NCI-H2227 (cell line): ENCODE data around the gene ARHGAP30.
"Not testable (repeated sequence)": the region's sequence is repeated elsewhere in the genome, so short reads cannot be mapped to it uniquely, and the experiment has no call there.

Experiments used
- DNase-seq: peaks from one replicate; lab custom pipeline; 2025; ENCODE audit not compliant: unreplicated experiment; lab: John Stamatoyannopoulos, UW

The ARHGAP30 gene

DNA sequence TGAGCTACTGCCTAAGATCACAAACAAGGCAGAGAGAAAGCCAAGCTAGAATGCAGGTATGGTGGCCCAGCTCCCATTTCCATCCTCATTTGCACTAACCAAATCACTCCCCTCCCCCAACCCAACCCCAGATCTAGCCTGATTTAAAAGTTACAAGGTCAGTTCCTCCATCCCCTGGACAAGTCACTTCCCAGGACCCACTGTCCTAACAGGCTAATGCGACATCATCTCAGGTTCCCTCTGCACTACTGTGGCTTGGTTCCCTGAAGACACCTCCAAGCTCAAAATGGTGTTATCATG is 51.1 kb downstream of the ARHGAP30 start:
- no peak for DNase-seq

DNA sequence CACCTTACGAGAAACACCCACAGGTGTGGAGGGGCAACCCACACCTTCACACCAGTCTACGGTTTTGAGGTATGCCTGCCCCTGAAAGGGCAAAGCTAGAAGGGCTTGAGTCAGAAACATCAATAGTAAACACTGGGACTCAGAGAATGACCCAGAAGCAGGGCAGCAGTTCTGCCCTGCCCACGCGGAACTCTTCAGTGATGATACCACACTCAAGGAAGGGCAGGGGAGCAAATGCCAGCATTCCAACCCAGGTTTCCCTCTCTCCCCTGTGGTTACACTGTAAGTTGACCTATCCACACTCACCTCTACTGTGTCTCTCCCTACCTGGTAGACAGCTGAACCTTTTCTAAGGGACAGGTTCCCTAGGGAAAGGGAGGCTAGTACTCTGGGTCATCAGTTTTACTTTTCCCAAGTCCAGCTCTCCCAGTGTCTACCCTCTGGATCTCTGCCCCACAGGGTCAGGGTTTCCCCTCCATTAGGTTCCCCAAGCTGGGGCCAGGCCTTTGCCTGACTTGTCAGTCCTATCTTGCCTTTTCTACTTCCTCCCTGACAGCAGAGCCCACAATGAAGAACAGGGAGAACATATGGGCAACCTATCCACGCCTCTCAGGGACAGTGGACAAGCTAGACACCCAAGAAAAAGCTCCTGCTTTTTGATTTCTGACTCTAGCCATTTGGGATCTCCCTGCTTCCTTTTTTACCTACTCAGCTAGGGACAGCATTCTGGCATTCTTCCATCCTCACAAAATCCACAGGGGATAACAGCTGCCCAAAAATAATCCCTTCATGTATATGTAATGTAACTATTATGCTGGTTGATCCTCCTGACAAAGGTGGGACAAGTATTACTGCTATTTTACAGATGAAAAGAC is 51.7 kb downstream of the ARHGAP30 start:
- DNase-seq, result no peak

DNA sequence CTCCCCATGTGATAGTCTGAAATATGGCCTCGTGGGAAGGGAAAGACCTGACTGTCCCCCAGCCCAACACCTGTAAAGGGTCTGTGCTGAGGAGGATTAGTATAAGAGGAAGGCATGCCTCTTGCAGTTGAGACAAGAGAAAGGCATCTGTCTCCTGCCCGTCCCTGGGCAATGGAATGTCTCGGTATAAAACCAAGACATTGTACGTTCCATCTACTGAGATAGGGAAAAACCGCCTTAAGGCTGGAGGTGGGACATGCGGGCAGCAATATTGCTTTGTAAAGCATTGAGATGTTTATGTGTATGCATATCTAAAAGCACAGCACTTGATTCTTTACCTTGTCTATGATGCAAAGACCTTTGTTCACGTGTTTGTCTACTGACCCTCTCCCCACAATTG is 52.5 kb downstream of the ARHGAP30 start:
- DNase-seq, result not testable (repeated sequence)

DNA sequence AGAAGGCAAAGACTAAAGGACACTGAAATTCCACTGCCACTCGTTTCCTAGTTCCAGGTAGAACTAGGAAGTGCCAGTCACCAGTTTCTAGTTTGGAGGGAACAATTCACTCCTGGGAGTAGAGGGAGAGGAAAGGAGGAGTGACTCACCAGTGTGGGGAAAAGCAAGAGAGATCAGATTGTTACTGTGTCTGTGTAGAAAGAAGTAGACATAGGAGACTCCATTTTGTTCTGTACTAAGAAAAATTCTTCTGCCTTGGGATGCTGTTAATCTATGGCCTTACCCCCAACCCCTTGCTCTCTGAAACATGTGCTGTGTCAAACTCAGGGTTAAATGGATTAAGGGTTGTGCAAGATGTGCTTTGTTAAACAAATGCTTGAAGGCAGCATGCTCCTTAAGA is 53.0 kb downstream of the ARHGAP30 start:
- DNase-seq, result not testable (repeated sequence)

DNA sequence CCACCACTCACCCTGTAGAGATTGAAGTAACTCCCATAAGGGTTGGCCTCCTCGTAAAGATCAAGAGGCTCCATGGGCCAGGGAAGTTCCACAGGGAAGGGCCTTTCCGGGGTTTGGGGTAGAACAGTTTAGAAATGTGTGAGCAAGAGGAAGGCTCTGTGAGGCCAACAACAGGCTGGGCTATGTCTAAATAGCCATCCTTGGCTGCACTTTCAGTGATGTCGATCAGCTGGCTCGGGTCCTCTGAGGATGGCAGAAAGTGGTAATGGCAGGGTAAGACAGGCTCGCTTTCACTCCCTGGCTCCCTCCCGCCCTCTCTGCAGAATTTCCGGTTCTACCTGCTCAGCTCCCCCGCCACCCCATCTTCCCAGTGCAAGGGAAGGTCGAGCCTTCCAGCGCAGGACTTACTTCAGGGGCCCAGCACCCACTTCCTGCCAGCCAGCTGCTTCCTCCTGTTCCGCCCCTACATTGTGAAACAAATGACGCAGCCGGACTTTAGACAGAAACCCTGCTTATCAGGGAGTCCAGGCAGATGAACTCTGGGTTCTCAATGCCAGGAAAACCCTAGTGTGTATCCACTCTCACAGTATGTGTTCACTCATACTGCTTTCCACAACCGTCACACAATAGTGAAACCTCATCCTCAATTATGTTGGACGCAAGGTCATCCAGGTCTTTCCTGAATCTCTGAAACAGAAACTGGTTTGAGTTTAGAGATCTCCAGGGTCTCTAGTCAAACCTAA is 56.0 kb downstream of the ARHGAP30 start:
- DNase-seq, result peak; percentile 73

DNA sequence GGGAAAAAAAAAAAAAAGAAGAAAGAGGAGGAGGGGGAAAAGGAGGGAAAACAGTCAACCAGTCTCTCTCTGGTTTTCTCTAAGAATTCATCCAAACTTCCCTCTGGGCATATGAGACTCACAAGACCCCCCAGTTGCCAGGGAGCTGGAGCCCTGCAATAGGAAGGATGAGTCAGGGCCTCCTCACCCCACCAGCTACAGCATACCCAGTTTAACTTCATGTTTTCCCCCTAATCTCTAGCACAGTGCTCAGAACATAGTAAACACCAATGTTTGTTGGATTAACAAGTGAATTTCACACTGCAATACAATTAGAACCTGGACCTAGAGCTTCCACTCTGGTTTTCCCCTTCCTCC is 56.6 kb downstream of the ARHGAP30 start:
- DNase-seq, result no peak

DNA sequence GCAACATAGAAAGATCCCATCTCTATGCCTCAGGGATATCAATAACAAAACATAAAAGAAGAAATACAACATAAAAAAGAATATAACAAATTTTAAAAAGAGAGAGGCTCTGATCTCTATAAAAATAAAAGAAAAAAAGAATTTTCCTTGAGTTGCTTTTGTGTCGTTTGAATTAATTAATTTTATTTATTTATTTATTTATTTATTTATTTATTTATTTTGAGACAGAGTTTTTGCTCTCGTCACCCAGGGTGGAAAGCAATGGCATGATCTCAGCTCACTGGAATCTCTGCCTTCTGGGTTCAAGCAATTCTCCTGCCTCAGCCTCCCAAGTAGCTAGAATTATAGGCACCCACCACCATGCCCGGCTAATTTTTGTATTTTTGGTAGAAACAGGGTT is 57.3 kb downstream of the ARHGAP30 start:
- DNase-seq, result no peak

DNA sequence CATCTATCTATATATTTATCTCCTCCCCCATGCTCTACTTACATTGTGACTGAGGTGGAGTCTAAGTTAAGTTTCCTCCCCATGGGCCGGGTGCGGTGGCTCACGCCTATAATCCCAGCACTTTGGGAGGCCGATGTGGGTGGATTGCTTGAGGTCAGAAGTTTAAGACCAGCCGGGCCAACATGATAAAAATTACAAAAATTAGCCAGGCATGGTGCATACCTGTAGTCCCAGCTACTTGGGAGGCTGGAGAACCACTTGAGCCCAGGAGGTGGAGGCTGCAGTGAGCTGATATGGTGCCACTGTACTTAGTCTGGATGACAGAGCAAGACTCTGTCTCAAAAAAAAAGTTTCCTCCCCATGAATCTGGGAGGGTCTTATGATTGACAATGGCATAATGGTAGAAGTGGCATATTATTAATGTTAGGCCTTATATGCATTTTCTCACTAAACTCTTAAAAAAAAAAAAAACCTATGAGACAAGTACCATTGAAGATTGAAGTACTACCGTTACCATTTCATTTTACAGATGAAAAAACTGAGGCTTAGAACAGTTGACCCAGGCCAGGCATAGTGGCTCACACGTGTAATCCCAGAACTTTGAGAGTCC is 60.0 kb downstream of the ARHGAP30 start:
- DNase-seq, result no peak

DNA sequence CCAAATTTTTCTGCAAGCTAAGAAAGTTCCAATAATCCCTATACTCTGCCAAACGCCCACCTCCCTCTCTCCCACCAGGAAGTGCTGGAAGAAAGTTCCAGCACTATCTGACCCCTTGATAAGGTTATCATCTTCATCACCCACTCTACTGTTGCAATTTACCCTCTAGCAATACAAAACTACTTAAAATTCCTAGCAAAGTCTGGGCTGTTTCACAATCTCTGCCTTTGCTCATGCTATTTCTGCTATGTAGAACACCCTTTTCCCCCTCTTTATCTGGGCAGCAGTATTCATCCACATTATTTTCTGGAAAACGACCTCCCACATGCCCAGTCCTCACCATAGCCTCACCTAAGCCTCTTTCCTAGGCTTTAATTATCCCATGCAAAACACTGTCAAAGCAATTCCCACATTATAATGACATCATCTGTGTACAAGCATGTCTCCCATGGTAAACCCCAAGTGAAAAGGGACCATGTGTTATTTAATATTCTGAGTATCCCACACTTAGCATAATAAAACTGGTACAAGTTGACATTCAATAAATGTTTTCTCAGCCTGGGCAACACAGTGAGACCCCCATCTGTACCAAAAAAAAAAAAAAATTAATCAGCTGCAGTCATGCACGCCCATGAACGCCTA is 60.7 kb downstream of the ARHGAP30 start:
- no peak for DNase-seq

DNA sequence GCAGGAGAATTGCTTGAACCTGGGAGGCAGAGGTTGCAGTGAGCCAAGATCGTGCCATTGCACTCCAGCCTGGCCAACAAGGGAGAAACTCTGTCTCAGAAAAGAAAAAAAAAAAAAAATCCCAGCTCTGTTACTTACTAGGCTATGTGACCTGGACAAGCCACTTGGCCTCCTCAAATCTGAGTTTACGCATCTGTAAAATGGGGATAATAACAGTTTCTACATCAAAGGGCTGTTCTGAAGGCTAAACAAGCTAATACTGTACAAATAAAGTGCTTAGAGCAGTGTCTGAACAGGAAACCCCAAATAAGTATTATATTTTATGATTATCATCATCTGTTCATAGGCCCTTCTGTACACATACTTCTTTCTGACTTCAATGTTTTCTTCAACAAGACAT is 62.3 kb downstream of the ARHGAP30 start:
- DNase-seq, result no peak

DNA sequence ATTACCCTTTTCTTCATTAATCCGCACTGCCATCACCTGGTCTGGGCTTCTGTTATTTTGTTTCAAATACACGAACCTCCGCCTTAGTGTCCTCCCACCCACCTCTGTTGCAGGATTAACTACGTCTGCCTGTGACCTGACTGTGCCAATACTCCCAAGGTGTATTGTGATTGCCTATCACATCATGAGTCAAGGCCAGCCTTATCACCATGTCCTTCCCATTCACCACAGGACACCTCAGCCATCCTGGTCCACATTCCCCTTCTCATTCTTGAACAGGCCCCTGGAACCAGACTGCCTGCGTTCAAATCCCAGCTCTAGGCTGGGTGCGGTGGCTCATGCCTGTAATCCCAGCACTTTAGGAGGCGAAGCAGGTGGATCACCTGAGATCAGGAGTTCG is 63.1 kb downstream of the ARHGAP30 start:
- DNase-seq, result no peak

DNA sequence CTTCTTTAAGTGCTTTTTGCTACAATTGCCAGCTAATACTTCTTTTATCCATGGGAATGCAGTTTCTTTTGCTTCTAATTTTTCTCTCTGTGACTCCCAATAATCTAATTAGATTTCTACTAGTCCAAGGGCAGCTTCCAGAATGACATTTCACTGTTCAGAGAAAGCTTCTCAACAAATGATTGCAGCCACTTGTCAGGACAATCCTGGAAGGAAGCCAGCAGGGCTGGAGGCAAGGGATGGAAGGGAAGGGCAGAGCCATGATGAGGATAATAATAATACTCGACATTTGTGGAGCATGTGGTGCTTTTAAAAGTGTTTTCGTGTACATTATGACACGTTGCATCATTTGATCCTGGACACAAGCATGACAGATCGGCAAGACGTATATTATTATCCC is 68.2 kb downstream of the ARHGAP30 start:
- peak; percentile 94 for DNase-seq

DNA sequence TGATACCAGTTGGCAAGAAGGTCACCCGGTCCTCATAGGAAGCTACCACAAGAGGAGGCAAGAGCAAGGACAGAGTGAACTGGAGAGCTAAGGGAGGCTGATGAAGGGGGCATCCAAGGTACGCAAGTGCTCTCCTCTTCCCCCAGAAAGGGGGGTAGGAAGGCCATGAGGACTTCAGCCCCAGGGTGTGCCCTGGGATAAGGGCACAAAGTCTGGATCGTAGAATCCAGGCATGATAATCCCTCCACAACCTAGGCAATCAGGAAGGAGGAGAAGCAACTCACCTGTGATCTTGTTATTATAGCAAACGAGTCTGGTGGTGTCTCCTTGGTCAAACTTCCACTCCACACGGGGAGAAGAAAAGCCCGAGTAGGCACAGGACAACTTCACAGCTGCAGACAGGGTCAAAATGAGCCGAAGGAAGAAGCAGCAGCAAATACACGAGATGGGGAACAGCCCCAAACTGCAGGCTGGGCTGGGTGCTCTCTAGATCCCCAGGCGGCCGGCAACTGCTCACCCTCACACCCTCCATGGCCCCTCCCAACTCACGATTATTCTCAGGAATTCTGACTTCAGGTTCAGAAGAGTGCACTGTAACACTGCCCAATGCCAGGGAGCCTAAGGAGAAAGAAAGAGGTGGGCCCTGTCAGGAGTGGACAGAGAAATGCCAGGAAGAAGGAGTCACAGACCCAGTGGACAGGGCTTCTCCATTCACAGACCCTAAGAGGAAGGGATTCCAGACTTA is 68.8 kb downstream of the ARHGAP30 start:
- DNase-seq, result no peak

DNA sequence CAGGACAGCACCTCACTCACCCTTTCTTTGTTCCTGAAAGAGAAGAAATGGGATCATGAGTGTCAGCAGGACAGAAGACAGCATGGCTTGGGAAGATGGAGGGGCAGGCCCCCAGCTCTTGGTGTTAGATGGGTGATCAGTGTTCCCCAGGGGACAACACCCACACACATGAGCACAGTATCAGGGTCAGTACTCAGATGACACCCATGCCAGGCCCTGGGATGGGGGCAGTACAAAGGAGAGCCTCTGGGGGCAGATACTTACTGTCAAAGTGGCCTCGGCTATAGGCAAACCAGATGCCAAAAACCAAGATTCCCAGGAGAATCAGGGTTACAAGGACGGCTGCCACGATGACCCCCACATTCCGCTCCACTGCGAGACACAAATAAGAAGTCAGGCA is 70.3 kb downstream of the ARHGAP30 start:
- DNase-seq, result no peak

DNA sequence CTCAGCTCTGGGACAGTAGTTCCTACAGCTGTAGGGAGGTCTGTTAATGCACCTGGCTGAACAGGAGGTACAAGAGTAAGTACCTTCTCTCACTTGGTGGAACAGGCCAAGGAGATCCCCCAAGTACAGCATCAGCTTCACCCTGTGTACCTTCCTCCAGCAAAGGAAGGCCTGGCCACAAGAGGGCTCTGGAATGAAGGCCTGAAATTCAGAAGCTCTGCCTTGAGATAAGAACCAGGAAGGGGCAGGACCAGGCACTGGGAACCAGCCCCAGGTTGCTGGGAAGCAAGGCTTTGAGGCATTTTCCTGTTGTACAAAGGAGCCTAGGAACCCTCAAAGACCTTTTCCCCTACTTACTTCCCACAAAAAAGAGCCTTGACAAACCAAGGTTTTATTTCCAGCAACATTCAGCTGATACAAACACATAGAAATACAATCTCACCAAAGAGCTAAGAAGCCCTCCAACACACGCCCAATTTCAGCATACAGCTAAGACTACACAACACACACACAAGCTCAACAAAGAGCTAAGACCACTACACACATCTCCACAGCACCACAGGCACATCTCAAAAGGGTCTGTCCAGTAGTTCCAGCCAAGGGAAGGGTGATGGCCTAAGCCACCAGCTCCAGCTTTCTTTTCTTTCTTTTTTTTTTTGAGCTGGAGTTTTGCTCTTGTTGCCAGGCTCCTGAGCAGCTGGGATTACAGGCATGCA is 72.2 kb downstream of the ARHGAP30 start:
- peak; percentile 69 for DNase-seq
